IPS-15b (cell line): Measurements from ENCODE around the gene RNU1-4.
"Not testable (repeated sequence)": the region's sequence is repeated elsewhere in the genome, so short reads cannot be mapped to it uniquely, and the experiment has no call there.

ENCODE experiments used
- H3K27me3 ChIP-seq: one replicate; pipeline ENCODE4 v1.6.1; 2013; ENCODE audit warnings: low read length; ENCODE audit not compliant: control insufficient read depth, insufficient read depth
- H3K36me3 ChIP-seq: one replicate; pipeline ENCODE4 v1.6.1; 2013; ENCODE audit warnings: low read length; ENCODE audit not compliant: control insufficient read depth, insufficient read depth
- H3K4me1 ChIP-seq: one replicate; pipeline ENCODE4 v1.6.1; 2013; ENCODE audit warnings: mild to moderate bottlenecking, low read length; ENCODE audit not compliant: control insufficient read depth, insufficient read depth
- H3K4me3 ChIP-seq: one replicate; pipeline ENCODE4 v1.5.1; 2013; ENCODE audit warnings: low read depth, low read length
- H3K9ac ChIP-seq: one replicate; pipeline ENCODE4 v1.6.1; 2013; ENCODE audit warnings: low read depth, mild to moderate bottlenecking, low read length
- H3K9me3 ChIP-seq: one replicate; pipeline ENCODE4 v1.6.1; 2013; ENCODE audit warnings: mild to moderate bottlenecking, low read length; ENCODE audit not compliant: control insufficient read depth, insufficient read depth

The RNU1-4 gene

GRCh38 chr1:16724718-16725438, 15.4 kb upstream of the RNU1-4 start:
- Histone ChIP-seq H3K9me3 (no peaks in the 10 kb centered on the region), H3K36me3 (no peaks in the 10 kb centered on the region), H3K4me1 (no peaks in the 10 kb centered on the region), H3K9ac (no peak overlapping the region), H3K27me3 (no peaks in the 10 kb centered on the region), H3K4me3 (no peak overlapping the region)

DNA sequence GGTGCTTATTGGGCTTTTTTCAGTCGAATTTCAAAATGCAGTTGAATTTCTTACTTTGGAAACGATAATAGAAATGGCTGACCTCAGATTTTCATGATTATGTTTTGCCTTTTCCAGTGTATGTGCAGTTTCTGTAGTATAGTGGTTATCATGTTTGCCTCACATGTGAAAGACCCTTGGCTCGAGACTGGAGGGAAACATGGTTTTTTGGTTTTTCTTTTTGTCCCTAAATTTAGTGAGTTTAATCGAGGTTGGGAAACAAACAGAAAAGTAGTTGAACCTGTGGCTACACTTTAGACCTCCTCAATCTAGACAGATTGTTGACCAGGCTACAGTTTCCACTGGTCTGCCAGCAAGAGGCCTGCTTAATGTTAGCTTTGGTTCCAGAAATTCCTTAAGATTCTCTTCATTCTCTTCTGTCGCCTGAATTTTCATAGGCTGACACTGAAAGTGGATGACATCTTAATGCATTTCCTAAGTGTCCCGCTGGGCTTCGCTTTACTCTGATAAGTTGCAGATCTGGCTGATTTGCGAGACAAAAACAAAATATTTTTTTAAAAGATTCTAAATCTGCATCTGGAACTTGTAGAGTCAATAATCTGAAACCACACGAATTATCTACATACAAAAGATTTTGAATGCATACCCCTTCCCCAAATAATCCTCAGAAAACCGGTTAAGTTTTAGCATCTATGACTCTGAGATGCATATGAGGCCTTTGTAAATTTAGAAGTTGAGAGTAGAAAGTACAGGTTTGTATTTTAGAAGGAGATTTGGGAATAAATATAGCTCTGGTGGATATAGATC, 14.7 kb upstream of the RNU1-4 start:
- not testable (repeated sequence) for H3K9ac ChIP-seq, H3K27me3 ChIP-seq, H3K4me1 ChIP-seq, H3K9me3 ChIP-seq, H3K36me3 ChIP-seq, H3K4me3 ChIP-seq

- no peak overlapping the region for H3K9ac ChIP-seq
- no peaks in the 10 kb centered on the region for H3K36me3 ChIP-seq
- H3K4me3 ChIP-seq: no peak overlapping the region
- H3K4me1 ChIP-seq: no peaks in the 10 kb centered on the region
- H3K9me3 ChIP-seq: no peaks in the 10 kb centered on the region
- no peaks in the 10 kb centered on the region for H3K27me3 ChIP-seq
Observed at GRCh38 chr1:16727190-16728111, 12.9 kb upstream of the RNU1-4 start.

DNA sequence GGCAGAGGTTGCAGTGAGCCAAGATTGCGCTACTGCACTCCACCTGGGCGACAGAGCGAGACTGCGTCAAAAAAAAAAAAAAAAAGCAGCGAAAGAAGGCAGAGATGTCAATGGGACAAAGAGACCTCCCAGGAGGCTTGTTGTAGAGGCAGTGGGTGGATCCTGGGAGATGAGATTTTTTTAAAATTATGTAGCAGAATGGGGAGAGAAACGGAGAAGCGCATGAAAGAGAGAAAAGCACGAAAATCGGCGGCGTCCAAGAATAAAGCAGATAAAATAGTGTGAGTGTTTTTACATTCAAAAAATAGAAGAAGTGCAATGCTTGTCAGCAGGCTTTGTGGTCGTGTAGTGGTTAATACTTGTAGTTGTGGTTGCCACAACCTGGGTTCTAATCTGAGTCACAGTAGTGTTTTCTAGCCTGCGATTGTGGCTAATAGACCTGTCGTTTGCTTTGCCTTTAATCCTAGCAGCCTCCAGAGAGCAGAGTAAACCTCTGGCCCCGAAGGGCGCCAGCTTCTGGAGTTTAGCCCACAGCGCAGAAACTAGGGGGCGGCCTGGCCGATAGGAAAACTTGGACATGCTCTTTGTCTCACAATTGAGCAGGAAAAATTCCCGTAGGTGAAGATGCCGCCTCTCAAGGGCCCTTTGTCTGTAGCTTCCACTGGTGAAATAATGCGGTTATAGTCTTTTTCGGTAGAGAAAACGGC, 11.9 kb upstream of the RNU1-4 start:
- not testable (repeated sequence) for H3K9ac ChIP-seq, H3K9me3 ChIP-seq, H3K27me3 ChIP-seq

DNA sequence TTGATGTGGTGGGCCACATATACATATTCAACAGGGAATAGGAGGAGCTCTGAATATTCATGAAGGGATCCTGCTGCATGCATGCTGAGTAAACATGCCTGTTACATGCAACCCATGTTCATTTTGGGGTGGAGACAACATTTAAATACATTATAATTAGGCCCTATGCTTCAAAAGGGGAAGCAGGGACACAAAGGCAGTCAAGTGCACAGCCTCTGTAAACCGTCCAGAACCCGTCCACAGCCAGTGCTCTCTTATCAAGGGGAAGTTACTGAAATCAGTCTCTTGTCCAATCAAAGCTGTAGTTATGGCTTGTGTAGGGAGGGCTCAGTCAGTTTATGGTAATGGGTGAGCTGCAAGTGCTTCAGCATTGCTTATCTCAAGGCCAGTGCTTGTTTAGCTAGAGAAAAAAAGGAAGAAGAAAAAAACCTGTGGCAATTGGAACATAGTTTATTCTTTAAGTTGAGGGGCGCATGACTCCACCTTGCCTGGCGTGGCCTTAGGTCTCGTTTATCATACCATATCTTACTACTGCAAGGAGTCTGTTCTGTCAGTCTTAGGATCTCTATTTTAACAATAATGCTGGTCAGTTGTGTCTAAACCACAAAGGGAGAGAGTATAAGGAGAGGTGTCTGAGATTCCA, 7.9 kb upstream of the RNU1-4 start:
- H3K9ac ChIP-seq, H3K36me3 ChIP-seq, H3K4me3 ChIP-seq, H3K4me1 ChIP-seq, H3K27me3 ChIP-seq, H3K9me3 ChIP-seq: not testable (repeated sequence)

More for the DNA sequence above, 11.9 kb upstream of the RNU1-4 start:
- H3K36me3 ChIP-seq, H3K4me1 ChIP-seq, H3K4me3 ChIP-seq: not testable (repeated sequence)

DNA sequence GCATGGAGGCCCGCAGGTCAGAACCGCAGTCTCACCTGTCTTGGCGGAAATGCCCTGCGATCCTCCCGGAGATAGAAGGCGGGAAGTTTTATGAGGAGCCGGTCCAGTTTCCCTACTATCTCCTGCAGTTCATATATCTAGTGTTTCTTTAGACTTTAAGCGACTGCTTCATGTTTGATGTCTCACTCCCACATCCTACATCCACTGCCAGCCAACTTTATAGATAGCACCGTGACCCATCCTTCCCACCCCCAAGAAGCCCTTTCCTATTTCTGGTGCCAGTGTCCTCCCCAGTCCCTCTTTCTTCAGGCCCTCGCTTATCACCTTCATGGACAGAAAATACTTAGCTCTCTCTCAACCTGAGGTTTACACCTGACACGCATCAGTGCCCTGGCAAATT, 914 bp downstream of the RNU1-4 start:
- not testable (repeated sequence) for H3K4me3 ChIP-seq, H3K4me1 ChIP-seq, H3K36me3 ChIP-seq, H3K9ac ChIP-seq, H3K9me3 ChIP-seq, H3K27me3 ChIP-seq

- H3K9me3 ChIP-seq, H3K27me3 ChIP-seq, H3K4me1 ChIP-seq, H3K4me3 ChIP-seq, H3K36me3 ChIP-seq, H3K9ac ChIP-seq: not testable (repeated sequence)
Observed at GRCh38 chr1:16747660-16748059, 7.3 kb downstream of the RNU1-4 start.

DNA sequence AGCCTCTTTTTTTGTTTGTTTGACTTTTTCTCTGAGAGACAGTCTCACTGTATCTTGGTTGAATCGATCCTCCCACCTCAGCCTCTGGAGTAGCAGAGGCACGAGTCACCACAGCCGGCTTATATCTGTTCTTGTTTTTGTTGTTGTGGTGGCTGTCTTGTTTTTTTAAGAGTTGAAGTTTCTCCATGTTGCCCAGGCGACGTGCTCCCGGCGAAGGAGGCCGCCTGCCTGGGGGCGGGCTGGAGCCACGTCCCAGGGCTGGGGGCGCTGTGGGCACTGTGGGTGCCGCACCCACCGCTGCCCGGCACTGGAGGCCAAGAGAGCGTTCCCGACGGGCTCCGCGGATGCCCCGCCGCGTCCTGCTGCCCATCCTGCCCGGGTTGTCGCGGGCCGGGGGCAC, 8.4 kb downstream of the RNU1-4 start:
- H3K36me3 ChIP-seq, H3K4me3 ChIP-seq, H3K27me3 ChIP-seq: not testable (repeated sequence)

GRCh38 chr1:16749910-16750888, 9.9 kb downstream of the RNU1-4 start:
- H3K36me3 ChIP-seq, H3K9me3 ChIP-seq, H3K9ac ChIP-seq, H3K4me3 ChIP-seq, H3K4me1 ChIP-seq, H3K27me3 ChIP-seq: not testable (repeated sequence)

More for the DNA sequence above, 8.4 kb downstream of the RNU1-4 start:
- H3K4me1 ChIP-seq, H3K9ac ChIP-seq, H3K9me3 ChIP-seq: not testable (repeated sequence)

- H3K4me1 ChIP-seq, H3K9ac ChIP-seq, H3K27me3 ChIP-seq, H3K4me3 ChIP-seq, H3K9me3 ChIP-seq, H3K36me3 ChIP-seq: not testable (repeated sequence)
Observed at GRCh38 chr1:16752770-16753169, 12.5 kb downstream of the RNU1-4 start.
